ENCODE measurements around the gene PAK6. TPM values are rescaled to one million over a fixed set of nuclear protein-coding genes. Genes with fewer than 3 reads are reported as not detected.

PAK6 gene
- total RNA-seq, 1 donor from 2014 or later, result 7.1 TPM

DNA sequence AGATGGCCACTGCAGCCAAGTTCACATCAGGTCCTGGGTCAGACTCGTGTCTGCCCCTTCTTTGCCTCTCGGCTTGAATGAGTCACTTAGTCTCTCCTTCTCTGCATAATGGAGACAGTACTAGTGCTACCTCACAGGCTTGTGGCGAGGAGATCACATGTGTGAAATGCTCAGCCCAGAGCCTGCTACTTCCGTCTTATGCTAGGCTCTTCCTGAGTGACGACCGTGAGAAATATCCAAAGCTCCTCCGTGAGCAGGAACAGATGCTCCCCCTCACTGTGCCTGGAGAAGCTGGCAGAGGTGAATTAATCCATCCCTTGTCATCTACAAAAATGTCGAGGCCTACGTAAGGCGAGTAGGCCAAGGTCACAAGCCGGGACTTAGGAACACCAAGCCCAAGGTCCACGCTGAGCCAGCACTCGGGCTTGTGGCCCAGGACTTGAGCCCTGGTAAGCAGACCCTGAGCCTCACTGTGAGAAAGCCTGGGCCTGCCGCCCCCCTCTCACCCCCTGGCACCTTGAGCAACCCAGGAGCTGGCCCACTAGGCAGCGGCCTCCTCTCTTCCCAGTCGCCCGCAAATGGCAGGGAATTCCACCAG is 17.9 kb downstream of the PAK6 start:
- TF ChIP-seq, protein P1, sequence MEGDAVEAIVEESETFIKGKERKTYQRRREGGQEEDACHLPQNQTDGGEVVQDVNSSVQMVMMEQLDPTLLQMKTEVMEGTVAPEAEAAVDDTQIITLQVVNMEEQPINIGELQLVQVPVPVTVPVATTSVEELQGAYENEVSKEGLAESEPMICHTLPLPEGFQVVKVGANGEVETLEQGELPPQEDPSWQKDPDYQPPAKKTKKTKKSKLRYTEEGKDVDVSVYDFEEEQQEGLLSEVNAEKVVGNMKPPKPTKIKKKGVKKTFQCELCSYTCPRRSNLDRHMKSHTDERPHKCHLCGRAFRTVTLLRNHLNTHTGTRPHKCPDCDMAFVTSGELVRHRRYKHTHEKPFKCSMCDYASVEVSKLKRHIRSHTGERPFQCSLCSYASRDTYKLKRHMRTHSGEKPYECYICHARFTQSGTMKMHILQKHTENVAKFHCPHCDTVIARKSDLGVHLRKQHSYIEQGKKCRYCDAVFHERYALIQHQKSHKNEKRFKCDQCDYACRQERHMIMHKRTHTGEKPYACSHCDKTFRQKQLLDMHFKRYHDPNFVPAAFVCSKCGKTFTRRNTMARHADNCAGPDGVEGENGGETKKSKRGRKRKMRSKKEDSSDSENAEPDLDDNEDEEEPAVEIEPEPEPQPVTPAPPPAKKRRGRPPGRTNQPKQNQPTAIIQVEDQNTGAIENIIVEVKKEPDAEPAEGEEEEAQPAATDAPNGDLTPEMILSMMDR (conservative IDR thresholded peaks at IDR 0.05; ENCODE audit: low read depth, low read length), result no peak
- no peak overlapping the region for H3K4me3 ChIP-seq (ENCODE audit: low read depth, low read length)
- no peak for DNase-seq (ENCODE audit: low read depth)

DNA sequence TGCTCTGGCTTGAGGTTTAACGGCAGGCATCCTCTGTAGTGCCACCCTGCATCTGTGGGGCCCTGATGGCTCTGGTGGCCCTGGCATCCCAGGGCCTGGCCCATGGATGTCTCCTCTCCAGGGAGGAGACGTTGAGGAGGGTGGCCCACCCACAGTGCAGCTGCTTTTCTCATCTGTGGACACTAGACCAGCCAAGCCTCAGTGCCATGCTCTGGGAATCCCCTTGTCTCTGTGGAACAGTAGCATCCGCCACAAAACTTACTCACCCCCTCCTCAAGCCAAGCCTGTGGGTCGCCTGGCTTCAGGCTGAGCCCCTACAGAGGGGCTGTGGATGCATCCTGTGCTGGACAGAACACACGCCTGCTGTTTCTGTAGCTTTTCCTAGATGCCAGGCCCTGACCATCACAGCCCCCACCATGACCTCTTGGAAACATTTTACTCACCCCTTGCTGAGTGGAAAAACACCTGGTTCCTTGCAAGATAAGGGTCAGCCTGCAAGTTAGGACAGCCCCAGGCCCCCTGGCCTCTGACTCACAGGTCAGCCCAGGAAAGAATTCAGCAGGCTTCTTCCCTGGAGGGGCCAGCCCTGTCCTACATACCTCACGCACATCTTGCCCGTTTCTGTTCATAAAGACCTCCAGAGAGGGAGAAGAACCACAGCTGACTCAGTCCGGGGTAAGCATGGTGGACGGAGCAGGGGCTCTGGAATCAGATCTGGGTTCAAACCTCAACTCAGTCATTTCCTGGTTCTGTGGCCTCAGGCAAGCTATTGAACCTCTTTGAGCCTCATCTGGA is 19.0 kb downstream of the PAK6 start:
- TF ChIP-seq, protein P1 (conservative IDR thresholded peaks at IDR 0.05; ENCODE audit: low read depth, low read length), result no peak
- H3K4me3 ChIP-seq (ENCODE audit: low read depth, low read length), result no peak overlapping the region
- DNase-seq (ENCODE audit: low read depth), result no peak

DNA sequence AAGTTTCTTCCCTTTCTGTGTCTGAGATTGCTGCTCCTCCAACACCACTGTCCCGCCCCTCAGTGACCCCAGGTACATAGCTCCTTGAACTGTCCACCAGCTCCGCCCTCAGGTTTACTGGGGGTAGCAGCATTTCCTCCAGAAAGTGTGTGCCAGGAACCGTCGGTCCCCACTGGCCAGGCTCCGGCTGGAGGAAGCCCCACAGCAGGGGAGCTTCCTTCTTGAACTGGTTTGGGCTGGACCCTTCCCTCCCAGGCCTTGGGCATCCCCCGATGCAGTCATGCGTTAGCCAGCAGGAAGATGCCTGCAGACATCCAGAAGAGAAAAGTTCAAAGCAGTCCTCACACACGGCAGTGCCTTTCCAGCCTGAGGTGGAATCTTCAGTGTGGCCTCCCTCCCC is 19.7 kb downstream of the PAK6 start:
- TF ChIP-seq, protein P1 (conservative IDR thresholded peaks at IDR 0.05; ENCODE audit: low read depth, low read length), result no peak
- DNase-seq (ENCODE audit: low read depth), result no peak

DNA sequence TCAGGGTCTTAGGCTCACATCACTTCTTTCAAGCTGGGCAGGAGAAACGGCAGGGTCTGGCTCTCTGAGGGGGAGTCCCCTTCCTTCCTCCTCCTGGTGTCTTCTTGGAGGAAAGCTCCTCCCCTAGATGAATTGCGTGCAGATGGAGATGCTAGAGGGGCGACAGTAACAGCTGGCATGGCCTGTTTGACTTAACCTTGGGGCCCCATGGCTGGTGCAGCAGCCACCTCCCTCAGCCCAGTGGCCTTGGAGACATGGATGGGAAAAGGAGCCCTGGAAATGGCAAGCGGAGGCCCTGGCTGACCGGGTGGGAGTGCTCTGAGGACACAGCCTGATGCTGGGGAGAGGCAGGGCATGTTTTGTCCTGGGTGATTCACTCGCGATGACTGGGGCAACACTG is 20.2 kb downstream of the PAK6 start:
- TF ChIP-seq, protein P1 (conservative IDR thresholded peaks at IDR 0.05; ENCODE audit: low read depth, low read length), result no peak
- no peak for DNase-seq (ENCODE audit: low read depth)
- no peak overlapping the region for H3K4me3 ChIP-seq (ENCODE audit: low read depth, low read length)

More for the DNA sequence above, 19.7 kb downstream of the PAK6 start:
- no peak overlapping the region for H3K4me3 ChIP-seq (ENCODE audit: low read depth, low read length)

DNA sequence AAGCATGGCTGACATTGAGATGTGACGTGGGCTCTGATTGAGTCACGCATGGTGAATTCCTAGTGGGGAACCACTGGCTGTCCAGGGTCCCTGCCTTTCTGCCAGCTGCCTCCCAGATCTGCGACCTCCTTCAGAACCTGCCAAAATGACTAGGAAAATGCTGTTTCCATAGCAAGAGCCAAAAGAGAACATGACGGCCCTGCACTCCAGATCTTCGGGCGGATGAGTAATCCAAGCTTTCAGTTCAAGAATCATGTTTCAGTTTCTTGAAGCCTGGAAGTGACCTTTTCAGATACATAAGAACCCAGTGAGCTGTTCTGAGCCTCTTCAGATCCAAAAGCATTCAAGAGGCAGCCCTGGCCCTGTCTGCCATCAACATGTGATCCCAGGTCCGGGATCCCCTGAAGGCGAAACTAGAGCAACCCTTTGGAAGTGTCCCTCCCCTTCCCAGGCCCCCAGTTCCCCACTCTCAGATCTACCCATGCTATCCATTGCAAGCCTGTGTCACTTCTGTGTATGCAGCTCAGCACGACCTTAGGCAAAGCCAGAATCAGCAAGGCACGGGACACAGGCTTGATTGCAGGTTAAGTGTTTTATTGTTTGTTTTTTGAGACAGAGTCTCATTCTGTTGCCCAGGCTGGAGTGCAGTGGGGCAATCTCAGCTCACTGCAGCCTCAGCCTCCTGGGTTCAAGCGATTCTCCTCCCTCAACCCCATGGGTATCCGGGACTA is 24.3 kb downstream of the PAK6 start:
- TF ChIP-seq, protein P1 (conservative IDR thresholded peaks at IDR 0.05; ENCODE audit: low read depth, low read length), result no peak
- H3K4me3 ChIP-seq (ENCODE audit: low read depth, low read length), result no peak overlapping the region
- DNase-seq (ENCODE audit: low read depth), result no peak

DNA sequence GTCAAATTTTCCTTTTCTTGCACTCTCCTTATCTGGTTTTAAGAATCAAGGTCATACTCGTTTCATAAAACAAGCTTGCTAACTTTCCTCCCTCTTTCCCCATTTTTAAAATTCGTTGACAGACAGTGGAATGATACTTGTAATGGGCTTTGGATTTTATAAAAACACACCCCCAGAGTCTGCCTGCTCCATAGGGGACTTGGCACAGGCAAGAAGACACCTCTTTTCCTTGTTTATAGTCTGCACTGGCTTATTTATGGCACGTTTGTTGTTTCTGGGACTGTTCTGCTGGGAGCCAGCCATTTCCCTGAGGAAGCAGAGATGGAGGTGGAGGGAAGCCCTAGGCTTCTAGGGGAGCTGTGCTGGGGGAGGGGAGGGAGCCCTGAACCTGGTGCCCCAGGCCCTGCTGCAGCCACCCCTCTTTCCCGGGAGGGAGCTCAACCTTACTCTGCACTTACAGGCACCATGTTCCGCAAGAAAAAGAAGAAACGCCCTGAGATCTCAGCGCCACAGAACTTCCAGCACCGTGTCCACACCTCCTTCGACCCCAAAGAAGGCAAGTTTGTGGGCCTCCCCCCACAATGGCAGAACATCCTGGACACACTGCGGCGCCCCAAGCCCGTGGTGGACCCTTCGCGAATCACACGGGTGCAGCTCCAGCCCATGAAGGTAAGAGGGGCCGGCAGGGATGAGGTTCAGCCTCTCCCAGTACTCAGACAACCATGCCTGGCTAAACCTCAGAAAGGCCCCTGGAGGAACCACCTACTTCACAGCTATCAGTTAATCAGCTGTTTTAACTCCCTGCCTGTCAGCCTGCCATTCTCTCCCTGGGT is 25.7 kb downstream of the PAK6 start:
- TF ChIP-seq, protein P1 (conservative IDR thresholded peaks at IDR 0.05; ENCODE audit: low read depth, low read length), result no peak
- H3K4me3 ChIP-seq (ENCODE audit: low read depth, low read length), result no peak overlapping the region
- DNase-seq (ENCODE audit: low read depth), result no peak
